ENCODE data around the gene NLRP7.

DNA sequence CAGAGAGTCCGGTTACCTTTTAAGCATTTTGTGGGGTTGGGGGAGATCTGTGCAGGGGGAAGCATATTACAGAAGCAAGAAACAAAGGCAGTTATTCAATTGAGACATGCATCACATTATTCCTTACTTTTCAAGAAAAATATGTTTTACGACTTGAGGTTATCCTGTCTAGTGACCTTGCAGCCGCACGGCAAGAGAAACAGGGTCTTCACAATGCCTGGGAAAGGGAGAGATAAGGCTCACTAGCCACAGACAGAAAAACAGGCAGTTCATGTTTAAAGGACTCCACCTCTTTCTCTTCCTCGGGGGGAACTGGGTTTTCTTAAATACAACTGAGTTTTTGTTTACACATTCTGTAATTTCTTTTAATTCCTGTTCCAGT, 41.9 kb downstream of the NLRP7 start:
- TF ChIP-seq, protein P1, sequence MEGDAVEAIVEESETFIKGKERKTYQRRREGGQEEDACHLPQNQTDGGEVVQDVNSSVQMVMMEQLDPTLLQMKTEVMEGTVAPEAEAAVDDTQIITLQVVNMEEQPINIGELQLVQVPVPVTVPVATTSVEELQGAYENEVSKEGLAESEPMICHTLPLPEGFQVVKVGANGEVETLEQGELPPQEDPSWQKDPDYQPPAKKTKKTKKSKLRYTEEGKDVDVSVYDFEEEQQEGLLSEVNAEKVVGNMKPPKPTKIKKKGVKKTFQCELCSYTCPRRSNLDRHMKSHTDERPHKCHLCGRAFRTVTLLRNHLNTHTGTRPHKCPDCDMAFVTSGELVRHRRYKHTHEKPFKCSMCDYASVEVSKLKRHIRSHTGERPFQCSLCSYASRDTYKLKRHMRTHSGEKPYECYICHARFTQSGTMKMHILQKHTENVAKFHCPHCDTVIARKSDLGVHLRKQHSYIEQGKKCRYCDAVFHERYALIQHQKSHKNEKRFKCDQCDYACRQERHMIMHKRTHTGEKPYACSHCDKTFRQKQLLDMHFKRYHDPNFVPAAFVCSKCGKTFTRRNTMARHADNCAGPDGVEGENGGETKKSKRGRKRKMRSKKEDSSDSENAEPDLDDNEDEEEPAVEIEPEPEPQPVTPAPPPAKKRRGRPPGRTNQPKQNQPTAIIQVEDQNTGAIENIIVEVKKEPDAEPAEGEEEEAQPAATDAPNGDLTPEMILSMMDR (IDR thresholded peaks at IDR 0.05) = no peak
- TF ChIP-seq POLR2A (IDR thresholded peaks at IDR 0.05) = no peak

Measured in Peyer's patch (tissue), 4 donors.